Urinary bladder (tissue), 4 donors: Measurements from ENCODE around the gene PXMP4. TPM values are rescaled to one million over a fixed set of nuclear protein-coding genes. Genes with fewer than 3 reads are reported as not detected.

ENCODE experiments used
- DNase-seq: peaks from one replicate; pipeline ENCODE4 v3.0.0-alpha.2; 2015; ENCODE audit errors: extremely low spot score
- H3K27ac ChIP-seq: one replicate; pipeline ENCODE4 v1.5.1; 2013; ENCODE audit warnings: low read depth, mild to moderate bottlenecking, moderate library complexity
- H3K36me3 ChIP-seq: one replicate; pipeline ENCODE4 v1.6.1; 2013; ENCODE audit warnings: mild to moderate bottlenecking, moderate library complexity; ENCODE audit not compliant: insufficient read depth
- H3K4me1 ChIP-seq: one replicate; pipeline ENCODE4 v1.6.1; 2013; ENCODE audit warnings: mild to moderate bottlenecking, moderate library complexity; ENCODE audit not compliant: insufficient read depth
- H3K4me3 ChIP-seq: one replicate; pipeline ENCODE4 v1.5.1; 2013; ENCODE audit warnings: low read depth, low read length
- WGBS: extraction: QIAGEN DNeasy Blood & Tissue Kit; methylation state at CpG from one replicate; pipeline ENCODE4 v1.1.7; 2013; 5-methylcytosine and 5-hydroxymethylcytosine counted together
- polyA plus RNA-seq: library from polyadenylated mRNA; stranded (reverse); fragments of 200-250 nt; gene quantifications from one replicate; pipeline ENCODE4 v1.2.3, GENCODE V29; 2013
- total RNA-seq: library from RNA; depleted of rRNA; stranded (reverse); fragments of >200 nt; gene quantifications from one replicate; pipeline ENCODE4 v1.2.3, GENCODE V29; 2014
- donor health status: healthy with polysubstance abuse.
- donor health status: healthy.

Gene PXMP4
- total and polyA plus RNA-seq, 2 donors = 12.0 to 12.2 TPM

DNA sequence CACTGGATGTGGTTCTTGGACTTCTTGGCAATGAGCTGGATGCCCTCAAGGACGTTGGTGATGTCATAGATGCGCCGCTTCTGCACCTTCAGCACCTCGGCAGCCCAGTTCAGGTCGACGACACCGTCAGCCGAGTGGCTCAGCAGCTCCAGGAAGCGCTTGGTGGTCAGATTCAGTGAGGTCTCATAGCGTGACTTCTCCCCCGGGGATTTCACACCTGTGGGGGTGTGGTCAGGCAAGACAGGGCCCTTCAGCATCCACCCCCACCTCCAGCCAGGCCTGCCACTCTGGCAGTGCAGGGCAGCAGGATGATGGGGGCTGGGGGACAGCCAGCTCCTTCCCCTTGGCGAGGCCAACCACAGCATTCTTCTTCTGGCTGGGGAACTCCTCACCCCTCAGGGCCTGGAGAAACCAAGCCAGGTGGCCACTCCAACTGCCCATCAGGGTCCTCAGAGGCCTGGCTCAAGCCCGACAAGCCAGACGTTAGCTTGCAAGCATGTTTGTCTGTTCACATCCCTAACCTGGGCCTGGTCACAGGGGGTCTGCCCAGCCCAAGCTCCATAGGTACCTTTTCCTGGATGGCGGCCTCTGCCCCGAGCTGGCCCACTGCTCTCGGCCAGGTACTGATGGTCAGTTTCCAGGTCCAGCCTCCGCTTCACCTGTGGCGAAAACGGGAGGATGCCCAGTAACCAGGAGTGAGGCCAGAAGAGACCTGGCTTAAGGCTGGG lies 40.2 kb downstream of the PXMP4 start:
- DNase-seq = no peak
- no peak overlapping the region for H3K27ac ChIP-seq

DNA sequence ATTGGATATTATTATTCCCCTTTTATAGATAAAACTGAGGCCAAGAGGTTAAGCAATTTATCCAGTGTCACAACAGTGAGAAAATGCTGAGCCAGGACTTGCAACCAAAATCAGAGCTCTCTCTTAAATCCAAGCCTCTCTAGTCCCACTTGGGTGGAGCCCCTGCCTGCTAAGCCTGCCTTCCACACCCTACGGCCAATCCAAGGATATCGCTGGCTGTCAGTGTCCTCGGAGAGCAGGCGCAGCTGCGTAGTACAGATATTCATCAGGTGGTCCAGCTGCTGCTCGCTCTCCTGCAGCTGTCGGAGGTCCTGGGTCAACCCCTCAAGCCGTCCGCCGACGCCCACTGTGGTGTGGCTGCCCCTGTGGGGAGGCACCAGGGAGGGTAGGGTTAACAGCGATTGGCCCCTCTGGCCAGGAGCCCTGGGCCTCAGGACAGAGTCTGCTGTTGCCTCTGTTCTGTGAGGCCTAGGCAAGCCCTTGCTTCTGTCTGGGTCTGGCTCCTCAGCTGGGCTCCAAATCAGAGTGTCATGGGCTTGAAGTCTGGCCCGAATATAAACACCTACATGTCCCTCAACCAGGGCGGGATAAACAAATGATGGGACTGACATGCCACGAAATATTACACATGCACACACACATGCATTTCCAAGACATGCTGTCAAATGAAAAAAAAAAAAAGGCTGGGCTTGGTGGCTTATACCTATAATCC lies 42.0 kb downstream of the PXMP4 start:
- DNase-seq = no peak

More for the DNA sequence above, 40.2 kb downstream of the PXMP4 start:
- 89% methylated on average over 20 of the region's 20 CpGs for WGBS
- Histone ChIP-seq H3K4me3 (no peak overlapping the region), H3K36me3 (no peaks in the 10 kb centered on the region), H3K4me1 (peaks cover 2% of the 10 kb centered on the region)

DNA sequence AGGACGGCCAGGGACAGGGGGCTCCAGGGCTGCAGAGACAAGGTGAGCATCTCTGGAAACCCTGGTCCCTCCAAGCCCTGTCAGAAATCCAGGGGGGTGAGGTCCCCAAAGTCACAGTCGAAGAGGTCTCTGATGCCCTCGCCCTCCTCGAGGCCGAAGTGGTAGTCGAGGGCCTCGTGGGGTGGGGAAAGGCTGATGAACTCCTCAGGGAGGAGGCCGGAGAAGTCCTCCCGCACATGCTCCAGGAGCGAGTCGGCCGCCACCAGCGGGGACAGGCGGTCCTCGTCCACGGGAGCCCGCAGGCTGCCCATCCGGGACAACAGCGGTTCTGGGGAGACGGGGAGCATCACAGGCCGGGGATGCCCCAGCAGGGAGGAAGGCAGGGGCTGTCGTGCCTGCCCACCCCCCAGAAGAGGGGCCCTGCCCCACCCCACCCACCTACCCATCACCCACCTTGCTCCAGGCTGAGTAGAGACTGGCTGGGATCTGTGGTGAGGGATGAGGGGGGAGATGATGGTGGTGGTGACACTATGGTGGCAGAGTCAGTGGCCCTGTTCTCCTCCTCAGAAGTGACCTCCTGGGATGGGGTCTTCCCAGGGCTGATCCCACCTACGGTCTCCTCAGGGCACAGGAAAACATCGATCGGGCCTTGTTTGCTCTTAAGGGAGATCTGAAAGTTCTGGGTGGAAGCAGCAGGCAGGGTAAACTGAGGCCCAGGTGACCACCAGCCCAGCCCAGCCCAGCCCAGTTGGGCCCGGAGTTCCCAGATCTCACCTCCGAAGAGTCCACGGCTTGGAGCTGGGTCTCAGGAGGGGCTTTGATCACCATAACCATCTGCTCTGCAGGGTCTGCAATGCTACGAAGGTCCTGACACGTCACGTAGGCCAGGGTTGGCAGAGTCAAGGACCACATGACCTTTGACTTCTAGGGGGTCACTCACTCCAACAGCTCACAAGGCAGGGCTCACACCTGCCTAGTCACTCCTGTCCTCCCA lies 43.2 kb downstream of the PXMP4 start:
- H3K4me1 ChIP-seq = no peaks in the 10 kb centered on the region

More for the DNA sequence above, 42.0 kb downstream of the PXMP4 start:
- Histone ChIP-seq H3K27ac (no peak overlapping the region), H3K4me3 (no peak overlapping the region), H3K36me3 (no peaks in the 10 kb centered on the region), H3K4me1 (no peaks in the 10 kb centered on the region)
- 57% methylated on average over 15 of the region's 15 CpGs for WGBS

DNA sequence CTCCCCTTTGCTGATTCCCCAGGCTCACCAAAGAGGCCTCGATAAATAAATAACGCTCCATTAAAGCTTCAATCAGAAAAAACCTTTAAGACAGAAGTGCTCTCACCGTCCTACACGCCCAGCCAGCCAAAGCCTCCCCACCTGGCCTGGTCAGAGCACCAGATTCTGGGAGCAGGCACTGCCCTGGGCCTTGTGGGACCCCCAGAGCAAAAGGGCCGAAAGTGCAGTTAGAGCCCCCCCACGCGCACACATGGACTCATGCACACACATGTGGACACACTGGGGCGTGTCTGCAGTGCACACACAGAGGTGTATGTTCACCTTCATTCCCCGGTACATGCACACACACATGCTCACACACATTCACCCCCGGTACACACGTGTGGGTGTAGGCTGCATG lies 44.0 kb downstream of the PXMP4 start:
- H3K4me3 ChIP-seq = no peak overlapping the region
- no peaks in the 10 kb centered on the region for H3K4me1 ChIP-seq
- no peaks in the 10 kb centered on the region for H3K36me3 ChIP-seq
- H3K27ac ChIP-seq = peak overlapping the region; percentile 77
- DNase-seq = no peak
- 90% methylated on average over 11 of the region's 11 CpGs for WGBS

More for the DNA sequence above, 43.2 kb downstream of the PXMP4 start:
- no peak overlapping the region for H3K4me3 ChIP-seq
- no peaks in the 10 kb centered on the region for H3K36me3 ChIP-seq
- no peak for DNase-seq
- WGBS = 94% methylated on average over 31 of the region's 31 CpGs
- H3K27ac ChIP-seq = no peak overlapping the region

DNA sequence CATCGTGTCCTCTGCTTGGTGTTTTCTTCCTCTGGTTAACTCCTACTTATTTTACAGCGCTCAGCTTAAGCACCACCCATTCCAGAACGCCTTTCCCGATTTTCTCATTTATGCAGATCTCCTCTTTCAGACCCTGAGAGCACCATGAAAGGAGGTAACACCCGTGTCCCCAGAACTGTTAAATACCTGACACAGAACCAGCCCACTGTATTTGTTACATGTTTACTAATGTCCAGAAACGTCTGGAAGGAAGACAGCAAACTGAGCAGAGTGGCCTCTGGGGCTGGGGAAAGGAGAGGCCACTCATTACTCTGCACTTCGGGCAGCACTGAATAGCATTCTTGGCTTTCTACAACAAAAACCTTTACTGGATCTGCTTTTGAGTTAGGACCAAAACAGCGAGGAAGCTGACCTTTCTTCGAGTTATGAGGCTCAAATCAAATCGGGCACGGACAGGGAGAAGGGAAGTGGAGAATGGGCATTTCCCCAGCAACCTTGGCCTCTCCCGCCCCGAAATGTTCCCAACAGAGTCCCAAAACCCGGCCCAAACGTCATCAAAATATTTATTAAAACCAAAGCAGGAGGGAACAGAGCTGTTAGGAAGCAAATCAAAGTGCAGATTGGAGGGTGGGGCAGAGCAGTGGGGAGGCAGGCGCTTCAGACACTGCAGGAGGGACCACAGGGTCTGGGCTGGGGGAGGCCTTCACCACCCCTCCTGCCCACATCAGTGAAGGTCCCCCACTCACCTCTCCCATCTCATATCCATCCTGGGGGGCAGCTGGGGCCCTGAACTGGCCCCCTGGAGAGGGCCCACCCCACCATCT lies 44.8 kb downstream of the PXMP4 start:
- DNase-seq = no peak
- WGBS = 24% methylated on average over 16 of the region's 16 CpGs
- Histone ChIP-seq H3K4me3 (no peak overlapping the region), H3K36me3 (no peaks in the 10 kb centered on the region), H3K4me1 (no peaks in the 10 kb centered on the region), H3K27ac (peak overlapping the region; percentile 77)

DNA sequence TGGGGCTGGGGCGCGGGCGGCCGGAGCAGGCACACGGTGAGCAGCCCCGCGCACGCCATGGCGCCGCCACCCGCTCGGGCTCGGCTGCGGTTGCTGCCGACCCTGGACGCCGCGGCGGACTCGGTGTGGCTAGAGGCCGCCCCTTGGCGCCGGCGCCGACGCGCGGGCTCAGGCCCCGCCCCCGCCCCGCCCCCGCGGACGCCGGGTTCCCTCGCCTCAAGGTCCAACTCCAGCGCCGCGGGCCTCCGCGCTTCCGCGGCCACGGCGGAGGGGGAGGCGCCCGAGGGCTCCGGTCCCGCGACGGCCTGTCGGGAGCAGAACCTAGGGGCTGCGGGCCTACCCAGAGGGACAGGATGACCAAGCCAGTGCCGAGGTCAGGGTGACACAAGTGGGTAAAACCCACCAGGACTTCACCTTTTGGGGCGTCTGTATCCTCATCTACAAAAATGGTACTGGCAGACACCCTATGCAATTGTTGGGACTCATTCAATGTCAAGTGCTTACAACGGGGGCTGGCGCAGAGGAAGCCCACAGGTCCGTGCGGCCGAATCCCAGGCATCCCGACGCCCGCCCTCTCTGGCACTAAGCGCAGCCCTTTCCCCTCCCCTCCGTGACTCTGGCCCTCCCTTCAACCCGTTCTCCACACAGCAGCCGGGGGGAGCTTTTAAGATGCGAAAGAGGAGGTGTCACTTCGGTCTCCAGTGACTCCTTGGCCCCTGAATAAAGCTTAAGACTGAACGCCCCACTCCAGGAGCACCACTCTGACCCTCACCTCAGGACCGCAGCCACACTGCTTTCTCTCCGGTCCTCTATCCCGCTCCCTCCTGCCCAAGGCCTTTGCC lies 45.6 kb downstream of the PXMP4 start, which contains the start of gene NECAB3:
TSS of gene NECAB3 (minus strand) at position 135 of the 842 bp plus-strand sequence. CDS start at position 59, 76 bp downstream.
- H3K27ac ChIP-seq = peak within 1 kb of the TSS; percentile 85
- H3K4me1 ChIP-seq = no peaks in the 10 kb centered on the region
- WGBS = 3% methylated on average over 73 of the region's 73 CpGs
- peak within 1 kb of the TSS; percentile 78 for H3K4me3 ChIP-seq
- no peak for DNase-seq
- H3K36me3 ChIP-seq = no peaks in the 10 kb centered on the region

DNA sequence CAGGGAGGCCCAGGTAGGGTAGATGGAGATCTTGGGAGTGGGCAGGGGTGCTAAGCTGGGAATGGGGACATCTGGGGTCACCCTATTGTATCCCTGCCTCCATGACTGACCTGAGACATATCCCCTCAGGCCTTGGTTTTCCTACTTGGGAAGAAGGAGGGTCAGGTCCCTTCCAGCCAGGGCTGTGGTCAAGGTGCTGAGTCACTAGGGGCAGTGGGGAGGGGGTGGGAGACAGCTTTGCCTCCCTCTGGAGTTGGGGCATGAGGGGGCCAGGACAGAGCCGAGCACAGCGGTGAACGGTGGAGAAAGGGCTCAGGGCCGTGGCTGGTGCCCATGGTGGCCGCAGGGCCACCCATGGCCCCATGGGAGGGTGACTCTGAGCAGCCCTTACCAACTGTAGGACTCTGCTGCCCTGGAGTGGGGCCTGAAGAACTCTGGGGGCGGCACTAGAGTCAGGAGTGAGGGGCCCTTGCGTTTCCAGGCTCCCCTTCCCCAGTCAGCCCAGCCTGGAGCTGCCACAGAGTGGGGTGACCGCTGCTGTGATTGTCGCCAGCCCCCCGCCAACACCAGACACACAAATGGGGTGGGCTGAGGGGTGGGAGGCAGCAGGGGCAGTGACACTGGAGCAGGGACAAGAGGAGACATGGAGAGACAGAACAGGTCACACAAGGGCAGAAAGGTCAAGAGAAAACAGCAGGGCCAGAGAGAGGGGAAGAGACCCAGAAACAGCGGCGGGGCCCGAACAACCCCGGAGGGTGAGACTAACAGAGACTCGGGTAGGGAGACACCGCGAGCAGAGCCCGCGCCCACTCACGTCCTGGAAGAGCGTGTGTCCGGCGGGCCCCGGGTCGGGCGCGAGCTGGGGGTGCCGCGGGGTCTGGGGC lies 46.5 kb downstream of the PXMP4 start:
- Histone ChIP-seq H3K4me3 (peak overlapping the region; percentile 78), H3K27ac (no peak overlapping the region), H3K4me1 (no peaks in the 10 kb centered on the region), H3K36me3 (no peaks in the 10 kb centered on the region)
- 16% methylated on average over 29 of the region's 29 CpGs for WGBS
- DNase-seq = no peak

DNA sequence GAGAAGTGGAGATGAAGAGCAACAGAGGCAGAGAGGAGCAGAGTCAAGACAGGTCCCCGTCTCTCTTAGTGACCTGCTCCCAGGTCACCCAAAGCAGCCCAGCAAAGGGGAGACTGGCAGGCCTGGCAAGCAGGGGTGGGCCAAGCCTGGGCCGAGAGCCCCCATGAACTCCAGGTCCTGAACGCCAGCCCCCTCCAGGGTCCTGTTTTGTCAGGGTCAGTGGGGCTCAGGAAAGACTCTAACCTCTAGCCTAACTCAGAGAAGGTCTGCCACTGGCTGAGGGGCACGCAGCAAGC lies 47.0 kb downstream of the PXMP4 start:
- Histone ChIP-seq H3K27ac (no peak overlapping the region), H3K4me3 (peak overlapping the region; percentile 78), H3K4me1 (no peaks in the 10 kb centered on the region), H3K36me3 (no peaks in the 10 kb centered on the region)
- no peak for DNase-seq
- 68% methylated on average over 4 of the region's 4 CpGs for WGBS

DNA sequence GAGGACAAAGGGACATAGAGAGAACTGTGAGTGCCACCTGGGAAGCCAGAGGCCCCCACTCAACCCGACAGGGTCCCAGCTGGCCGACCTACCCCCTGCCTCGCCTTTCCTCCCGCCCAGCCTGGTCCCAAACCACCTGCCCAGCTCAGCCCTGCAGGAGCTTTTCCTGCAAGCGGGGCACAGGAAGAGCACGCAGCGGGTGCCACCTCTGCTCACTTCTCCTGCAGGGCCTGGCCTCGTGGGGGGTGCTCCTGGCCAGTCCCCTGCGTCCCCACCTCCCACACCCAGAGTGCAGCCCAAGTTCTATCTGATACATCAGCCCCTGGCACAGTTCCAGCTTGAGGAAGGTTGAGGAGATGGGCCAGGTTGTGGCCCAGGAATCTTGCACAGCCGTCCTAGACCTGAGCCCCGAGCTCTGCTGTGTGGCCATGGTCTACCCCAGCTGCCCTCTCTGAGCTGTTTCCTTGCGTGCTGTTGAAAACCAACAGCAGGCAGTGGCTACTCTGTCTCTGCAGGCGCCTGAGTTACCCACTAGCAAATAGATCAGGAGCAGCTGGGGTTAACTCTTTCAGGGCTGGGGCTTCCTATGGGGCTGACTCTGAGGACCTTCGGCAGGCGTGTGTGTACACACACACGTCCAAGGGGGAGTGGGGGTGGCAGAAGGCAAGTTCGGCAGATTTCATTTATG lies 47.5 kb downstream of the PXMP4 start:
- Histone ChIP-seq H3K27ac (no peak overlapping the region), H3K36me3 (no peaks in the 10 kb centered on the region), H3K4me1 (no peaks in the 10 kb centered on the region), H3K4me3 (no peak overlapping the region)
- WGBS = 59% methylated on average over 17 of the region's 17 CpGs
- DNase-seq = no peak

DNA sequence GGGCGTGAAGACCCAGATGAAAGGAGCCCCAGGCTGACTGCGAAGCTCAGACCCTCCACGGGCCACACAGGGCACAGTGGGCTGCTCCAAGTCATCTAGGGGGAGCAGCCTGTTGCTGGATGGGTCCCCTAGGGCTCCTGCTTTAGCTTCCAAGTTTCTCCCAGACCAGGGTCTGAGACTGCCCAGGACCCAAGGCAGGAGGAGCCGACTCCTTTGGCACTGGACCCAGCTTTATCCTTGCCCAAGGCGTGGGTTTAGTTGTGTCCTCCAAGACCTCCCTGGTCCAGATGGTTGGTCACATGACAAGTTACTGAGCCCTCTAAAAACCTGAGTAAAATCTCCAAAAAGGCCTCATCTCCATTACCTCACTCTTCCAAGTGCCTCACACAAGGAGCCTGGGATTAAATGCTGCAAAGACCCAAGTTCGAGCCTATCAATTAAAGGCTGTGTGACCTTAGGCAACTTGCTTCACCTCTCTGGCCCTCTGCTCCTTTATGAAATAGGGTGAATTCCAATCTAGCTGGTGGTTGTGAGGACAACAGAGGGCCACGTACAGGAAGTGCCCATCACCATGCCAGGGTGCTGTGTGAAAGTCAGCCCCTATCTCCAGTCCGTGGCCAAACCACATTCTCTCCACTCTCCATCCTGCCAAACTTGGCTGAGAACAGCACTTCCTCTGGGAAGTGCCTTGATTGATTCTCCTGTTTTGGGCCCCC lies 48.4 kb downstream of the PXMP4 start:
- Histone ChIP-seq H3K27ac (no peak overlapping the region), H3K4me1 (no peaks in the 10 kb centered on the region), H3K4me3 (no peak overlapping the region), H3K36me3 (no peaks in the 10 kb centered on the region)
- 84% methylated on average over 8 of the region's 8 CpGs for WGBS
- no peak for DNase-seq
